IMR-90 (cell line): ENCODE results near the gene SLC38A3. TPM values are rescaled to one million over a fixed set of nuclear protein-coding genes. Genes with fewer than 3 reads are reported as not detected.
A peak's percentile ranks its signal among the peaks of the same experiment; 100 is the strongest.

ENCODE experiments used
- ATAC-seq: fragments of 200-7000 bp; cut with Tn5 transposase; 2 replicates; pipeline ENCODE4 v1.9.1; 2020; ENCODE audit warnings: low read depth, mild to moderate bottlenecking, moderate library complexity
- BruUV-seq: library from RNA; stranded (reverse); fragments of 400-500 nt; replicated peaks from 2 replicates; lab custom pipeline; 2021; lab: Mats Ljungman, UMichigan
- CTCF ChIA-PET: fragments of 300-600 bp; formaldehyde crosslinking; extraction: SDS; loops from one replicate; lab custom pipeline; 2021; ENCODE audit warnings: antibody characterized with exemption; lab: Yijun Ruan, JAX
- POLR2A ChIA-PET: fragments of 300-600 bp; sonication (Branson Sonifier 250); formaldehyde crosslinking; loops from one replicate; lab custom pipeline; 2022; ENCODE audit warnings: antibody characterized with exemption; ENCODE audit not compliant: unreplicated experiment; lab: Charles Lee
- DNase-seq: peaks from one replicate; pipeline ENCODE4 v3.0.0; 2013
- H2AFZ ChIP-seq: replicated peaks from 2 replicates; pipeline ENCODE3; 2013; ENCODE audit warnings: low read length, mild to moderate bottlenecking; ENCODE audit not compliant: poor library complexity
- H2AK5ac ChIP-seq: 2 replicates; pipeline ENCODE4 v1.6.1; 2013; ENCODE audit warnings: low read depth, low read length, inconsistent platforms
- H2AK9ac ChIP-seq: replicated peaks from 2 replicates; pipeline ENCODE3; 2013; ENCODE audit warnings: mild to moderate bottlenecking, low read depth, low read length, moderate library complexity; ENCODE audit not compliant: poor library complexity
- H2BK120ac ChIP-seq: 2 replicates; pipeline ENCODE4 v1.6.1; 2013; ENCODE audit warnings: low read depth, low read length, inconsistent platforms
- H2BK15ac ChIP-seq: 3 replicates; pipeline ENCODE4 v1.6.1; 2013; ENCODE audit warnings: low read depth, low read length, inconsistent platforms
- H2BK20ac ChIP-seq: 2 replicates; pipeline ENCODE4 v1.6.1; 2013; ENCODE audit warnings: low read depth, mild to moderate bottlenecking, inconsistent platforms, low read length, moderate library complexity
- H2BK5ac ChIP-seq: 2 replicates; pipeline ENCODE4 v1.6.1; 2013; ENCODE audit warnings: mild to moderate bottlenecking, low read depth, low read length, inconsistent platforms; ENCODE audit not compliant: poor library complexity, severe bottlenecking
- H3K14ac ChIP-seq: replicated peaks from 2 replicates; pipeline ENCODE4 v1.6.1; 2013; ENCODE audit warnings: low read depth, low read length, inconsistent platforms
- H3K18ac ChIP-seq: 2 replicates; pipeline ENCODE4 v1.6.1; 2013; ENCODE audit warnings: low read depth, low read length, control low read depth
- H3K23ac ChIP-seq: 2 replicates; pipeline ENCODE4 v1.6.1; 2013; ENCODE audit warnings: low read depth, low read length, inconsistent platforms
- H3K27ac ChIP-seq: 2 replicates; pipeline ENCODE4 v1.5.1; 2013; ENCODE audit warnings: mild to moderate bottlenecking, control low read depth, low read length; ENCODE audit not compliant: insufficient read depth
- H3K27me3 ChIP-seq: 2 replicates; pipeline ENCODE4 v1.6.1; 2013; ENCODE audit warnings: low read length; ENCODE audit not compliant: control insufficient read depth, insufficient read depth
- H3K36me3 ChIP-seq: 2 replicates; pipeline ENCODE4 v1.6.1; 2013; ENCODE audit warnings: low read length, mixed read lengths; ENCODE audit not compliant: control insufficient read depth, insufficient read depth
- H3K4ac ChIP-seq: 2 replicates; pipeline ENCODE4 v1.6.1; 2013; ENCODE audit warnings: low read depth, low read length, inconsistent platforms
- H3K4me1 ChIP-seq: 2 replicates; pipeline ENCODE4 v1.6.1; 2013; ENCODE audit warnings: low read length, mixed read lengths; ENCODE audit not compliant: control insufficient read depth, insufficient read depth
- H3K4me2 ChIP-seq: 2 replicates; pipeline ENCODE4 v1.6.1; 2013; ENCODE audit warnings: low read depth, mild to moderate bottlenecking, control low read depth, low read length, moderate library complexity
- H3K4me3 ChIP-seq: 2 replicates; pipeline ENCODE4 v1.5.1; 2013; ENCODE audit warnings: low read depth, mild to moderate bottlenecking, control low read depth, low read length, moderate library complexity; ENCODE audit not compliant: insufficient read depth
- H3K56ac ChIP-seq: 2 replicates; pipeline ENCODE4 v1.6.1; 2013; ENCODE audit warnings: low read length, inconsistent platforms; ENCODE audit not compliant: insufficient read depth; ENCODE audit errors: extremely low read depth
- H3K79me1 ChIP-seq, 2 experiments: 2 replicates each; pipeline ENCODE4 v1.6.1; 2013; ENCODE audit warnings: low read length in 2 of 2, inconsistent platforms in 1 of 2, low read depth in 1 of 2
- H3K9ac ChIP-seq: 2 replicates; pipeline ENCODE4 v1.6.1; 2013; ENCODE audit warnings: low read depth, low read length, control low read depth
- H3K9me1 ChIP-seq: 2 replicates; pipeline ENCODE4 v1.6.1; 2013; ENCODE audit warnings: low read length, inconsistent platforms; ENCODE audit not compliant: insufficient read depth
- H3K9me3 ChIP-seq: 2 replicates; pipeline ENCODE4 v1.6.1; 2013; ENCODE audit warnings: low read length; ENCODE audit not compliant: control insufficient read depth, insufficient read depth
- H4K20me1 ChIP-seq: 2 replicates; pipeline ENCODE4 v1.6.1; 2013; ENCODE audit warnings: low read length, inconsistent platforms; ENCODE audit not compliant: insufficient read depth
- H4K5ac ChIP-seq: 2 replicates; pipeline ENCODE4 v1.6.1; 2013; ENCODE audit warnings: mild to moderate bottlenecking, low read depth, low read length, control low read depth
- H4K8ac ChIP-seq, 2 experiments: 2 replicates each; pipeline ENCODE4 v1.6.1; 2013; ENCODE audit warnings: low read depth in 2 of 2, low read length in 2 of 2, control low read depth in 1 of 2, inconsistent platforms in 1 of 2
- H4K91ac ChIP-seq: 2 replicates; pipeline ENCODE4 v1.6.1; 2013; ENCODE audit warnings: low read depth, low read length, inconsistent platforms; ENCODE audit not compliant: insufficient read depth
- CEBPB ChIP-seq: IDR thresholded peaks from 2 replicates; pipeline ENCODE4 v1.6.1; 2012; ENCODE audit warnings: low read depth, low read length, improper control_type of control experiment
- MAZ ChIP-seq: IDR thresholded peaks from 2 replicates; pipeline ENCODE4 v1.6.1; 2012; ENCODE audit warnings: low read depth, mild to moderate bottlenecking, low read length, improper control_type of control experiment, moderate library complexity, borderline replicate concordance
- RAD21 ChIP-seq: IDR thresholded peaks from 2 replicates; pipeline ENCODE4 v1.6.1; 2012; ENCODE audit warnings: low read length, improper control_type of control experiment
- RCOR1 ChIP-seq: IDR thresholded peaks from 2 replicates; pipeline ENCODE4 v1.6.1; 2012; ENCODE audit warnings: mild to moderate bottlenecking, low read length, improper control_type of control experiment; ENCODE audit not compliant: insufficient replicate concordance
- SMC3 ChIP-seq: fragments of 150-350 bp; IDR thresholded peaks from 2 replicates; pipeline ENCODE4 v1.6.1; 2016; ENCODE audit warnings: low read depth, mild to moderate bottlenecking, antibody characterized with exemption, low read length, moderate library complexity
- WGBS, 2 experiments: methylation state at CpG; one replicate each; pipeline versions ENCODE4 v1.1.5 to v1.1.7; 2013; ENCODE audit warnings: missing lambda C conversion rate in 2 of 2; ENCODE audit not compliant: insufficient read length in 1 of 2; ENCODE audit errors: extremely low coverage in 2 of 2; 5-methylcytosine and 5-hydroxymethylcytosine counted together
- dilution Hi-C: fragments of 300-500 bp; cut with HindIII; formaldehyde crosslinking; loops from one replicate; pipeline ENCODE4 v1.14.3; 2018; ENCODE audit warnings: low sequenced_read_pairs; ENCODE audit not compliant: unreplicated experiment
- in situ Hi-C: fragments of 300-500 bp; cut with MboI; formaldehyde crosslinking; loops from 3 replicates; pipeline ENCODE4 v1.14.3; 2019; ENCODE audit warnings: low sequenced_read_pairs, inconsistent platforms, mixed read lengths
- intact Hi-C: fragments of 100-400 bp; cut with micrococcal nuclease; formaldehyde crosslinking; loops from 2 replicates; pipeline ENCODE4 v1.10.0; 2022
- polyA plus RNA-seq, 3 experiments: library from polyadenylated mRNA; depleted of rRNA; stranded (reverse); fragments of >200 nt; gene quantifications; 2 replicates each; pipeline ENCODE4 v1.2.3, GENCODE V29; 2012; ENCODE audit warnings: low replicate concordance in 1 of 3
- total RNA-seq: library from RNA; depleted of rRNA; stranded (reverse); fragments of >200 nt; gene quantifications from 2 replicates; pipeline ENCODE4 v1.2.3, GENCODE V29; 2012
- TF ChIP-seq, protein P1 (sequence below): fragments of 150-350 bp; IDR thresholded peaks from 2 replicates; pipeline ENCODE4 v1.6.1; 2017; ENCODE audit warnings: mild to moderate bottlenecking, antibody characterized with exemption, low read length, low read depth
- TF ChIP-seq, protein P2 (sequence below): conservative IDR thresholded peaks from 2 replicates; pipeline ENCODE4 v1.5.1; 2012; ENCODE audit warnings: mild to moderate bottlenecking, low read depth, low read length, improper control_type of control experiment

SLC38A3 gene
- total and polyA plus RNA-seq, 2 of the 4 experiments (the other 2 are of a cell fraction), result 0.12 to 0.36 TPM

DNA sequence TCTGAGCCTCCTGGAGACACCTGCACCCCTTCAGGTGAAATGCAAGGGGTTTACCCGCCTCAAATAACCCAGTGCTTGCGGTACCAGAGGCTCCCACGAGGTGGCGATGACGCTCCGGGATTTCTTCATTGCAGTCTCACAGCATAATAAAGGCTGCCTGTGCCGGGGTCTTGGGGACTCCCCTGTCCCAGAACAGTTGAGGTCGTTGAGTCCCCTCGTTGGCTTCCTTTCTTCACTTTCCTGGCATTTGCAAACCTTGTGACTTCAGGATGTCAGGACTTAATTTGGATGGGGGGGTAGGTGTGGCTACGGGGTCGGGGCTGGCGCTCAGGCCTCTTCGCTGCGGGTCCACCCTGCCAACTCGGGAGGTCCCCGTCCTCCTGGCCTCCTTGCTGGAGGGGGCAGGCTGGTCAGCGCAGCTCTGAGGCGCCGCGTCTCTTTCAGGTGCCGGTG is 12.4 kb upstream of the SLC38A3 start:
- POLR2A ChIA-PET, result no interaction called here
- TF ChIP-seq RCOR1, result no peak
- TF ChIP-seq SMC3, result peak; percentile 84
- TF ChIP-seq RAD21, result peak; percentile 89
- TF ChIP-seq CEBPB, result peak; percentile 45; the same call in 1 of the 2 replicates
- TF ChIP-seq, protein P1, sequence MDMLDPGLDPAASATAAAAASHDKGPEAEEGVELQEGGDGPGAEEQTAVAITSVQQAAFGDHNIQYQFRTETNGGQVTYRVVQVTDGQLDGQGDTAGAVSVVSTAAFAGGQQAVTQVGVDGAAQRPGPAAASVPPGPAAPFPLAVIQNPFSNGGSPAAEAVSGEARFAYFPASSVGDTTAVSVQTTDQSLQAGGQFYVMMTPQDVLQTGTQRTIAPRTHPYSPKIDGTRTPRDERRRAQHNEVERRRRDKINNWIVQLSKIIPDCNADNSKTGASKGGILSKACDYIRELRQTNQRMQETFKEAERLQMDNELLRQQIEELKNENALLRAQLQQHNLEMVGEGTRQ, result no peak
- TF ChIP-seq, protein P2, sequence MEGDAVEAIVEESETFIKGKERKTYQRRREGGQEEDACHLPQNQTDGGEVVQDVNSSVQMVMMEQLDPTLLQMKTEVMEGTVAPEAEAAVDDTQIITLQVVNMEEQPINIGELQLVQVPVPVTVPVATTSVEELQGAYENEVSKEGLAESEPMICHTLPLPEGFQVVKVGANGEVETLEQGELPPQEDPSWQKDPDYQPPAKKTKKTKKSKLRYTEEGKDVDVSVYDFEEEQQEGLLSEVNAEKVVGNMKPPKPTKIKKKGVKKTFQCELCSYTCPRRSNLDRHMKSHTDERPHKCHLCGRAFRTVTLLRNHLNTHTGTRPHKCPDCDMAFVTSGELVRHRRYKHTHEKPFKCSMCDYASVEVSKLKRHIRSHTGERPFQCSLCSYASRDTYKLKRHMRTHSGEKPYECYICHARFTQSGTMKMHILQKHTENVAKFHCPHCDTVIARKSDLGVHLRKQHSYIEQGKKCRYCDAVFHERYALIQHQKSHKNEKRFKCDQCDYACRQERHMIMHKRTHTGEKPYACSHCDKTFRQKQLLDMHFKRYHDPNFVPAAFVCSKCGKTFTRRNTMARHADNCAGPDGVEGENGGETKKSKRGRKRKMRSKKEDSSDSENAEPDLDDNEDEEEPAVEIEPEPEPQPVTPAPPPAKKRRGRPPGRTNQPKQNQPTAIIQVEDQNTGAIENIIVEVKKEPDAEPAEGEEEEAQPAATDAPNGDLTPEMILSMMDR, result peak; percentile 89
- no peak for TF ChIP-seq MAZ

More for the DNA sequence above, 12.4 kb upstream of the SLC38A3 start:
- Histone ChIP-seq H3K36me3 (peaks cover 3% of the 10 kb centered on the region; the same call in 1 of the 2 replicates), H3K23ac (no peak overlapping the region), H2AK9ac (peak overlapping the region; percentile 61), H3K79me1 (no peaks in the 10 kb centered on the region), H3K9me3 (no peaks in the 10 kb centered on the region), H4K20me1 (peaks cover 4% of the 10 kb centered on the region; the same call in 1 of the 2 replicates), H3K4ac (no peak overlapping the region), H4K8ac (no peak overlapping the region), H2AFZ (peak overlapping the region; percentile 71), H3K9me1 (no peaks in the 10 kb centered on the region), H2BK20ac (no peak overlapping the region), H3K9ac (no peak overlapping the region), H3K4me2 (no peak overlapping the region), H3K4me1 (no peaks in the 10 kb centered on the region), H3K27ac (no peak overlapping the region), H3K18ac (no peak overlapping the region), H4K91ac (no peak overlapping the region), H3K27me3 (peaks cover 29% of the 10 kb centered on the region), H4K5ac (no peak overlapping the region), H2BK5ac (no peak overlapping the region), H3K56ac (no peak overlapping the region), H3K14ac (no peak overlapping the region), H2AK5ac (no peak overlapping the region), H2BK15ac (no peak overlapping the region), H3K4me3 (no peak overlapping the region), H2BK120ac (no peak overlapping the region)
- 3% methylated on average over 6 of the region's 21 CpGs; no CpG with 5 or more reads in 1 of the 2 experiments for WGBS, 2 experiments
- DNase-seq, result peak; percentile 40
- ATAC-seq, result peak; percentile 63
- dilution Hi-C loops, result no loop called here
- intact Hi-C loops, result loop anchor here (1.0 kb wide), 2 partner anchors 34 to 81 kb away; no protein-coding TSS in a partner anchor
- CTCF ChIA-PET, result interaction anchor here (0.6 to 1.3 kb wide), 2 partner anchors 14 to 77 kb away, joined by 3 to 6 read pairs; no protein-coding TSS in a partner anchor
- no TSS peak for BruUV-seq
- in situ Hi-C loops, result loop anchor here (5.0 kb wide), 2 partner anchors 35 to 80 kb away; no protein-coding TSS in a partner anchor
